ENCODE results near the gene OR11A1. TPM values are rescaled to one million over a fixed set of nuclear protein-coding genes. Genes with fewer than 3 reads are reported as not detected.

The OR11A1 gene
- total RNA-seq: not detected

- no peak for ATAC-seq
- intact Hi-C loops (cut with DNase I): no loop called here
- DNase-seq (ENCODE audit: low spot score): no peak
Measured at GRCh38 chr6:29456971-29457370, at the start of gene OR11A1, which contains the start of gene OR2H1. Gene OR11A1 (minus strand): TSS chr6:29457071. CDS start chr6:29427641, 29,430 bp downstream. Gene OR2H1 (plus strand): TSS chr6:29457155. CDS start chr6:29461770, 4,615 bp downstream.

- DNase-seq (ENCODE audit: low spot score) (no peak), ATAC-seq (no peak)
- intact Hi-C loops (cut with DNase I): no loop called here
Measured at GRCh38 chr6:29506446-29507067, 49.7 kb upstream of the OR11A1 start.

- ATAC-seq: no peak
- intact Hi-C loops (cut with DNase I): no loop called here
Measured at GRCh38 chr6:29505808-29506207, 48.9 kb upstream of the OR11A1 start.

GRCh38 chr6:29504961-29505360, 48.1 kb upstream of the OR11A1 start:
- intact Hi-C loops (cut with DNase I): no loop called here
- DNase-seq (ENCODE audit: low spot score): no peak

More at GRCh38 chr6:29505808-29506207, 48.9 kb upstream of the OR11A1 start:
- no peak for DNase-seq (ENCODE audit: low spot score)

DNA sequence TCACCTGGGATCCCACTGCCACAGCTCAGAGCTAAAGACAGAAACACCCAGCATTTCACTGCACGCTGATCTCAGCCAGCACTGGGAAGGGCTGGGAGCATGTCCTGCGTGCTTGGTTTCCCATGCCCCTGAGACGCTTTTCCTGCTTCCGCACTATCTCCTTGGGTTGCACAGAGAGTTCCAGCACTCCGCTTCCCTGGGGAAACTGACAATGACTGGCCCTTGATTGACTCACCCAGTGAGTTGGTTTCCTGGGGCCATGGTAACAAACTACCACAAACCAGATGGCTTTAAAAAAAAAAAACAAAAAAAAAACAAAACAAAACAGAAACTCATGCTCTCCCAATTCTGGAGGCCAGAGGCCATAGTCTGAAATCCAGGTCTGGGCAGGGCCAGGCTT, 45.7 kb upstream of the OR11A1 start:
- intact Hi-C loops (cut with DNase I): no loop called here
- ATAC-seq (no peak), DNase-seq (ENCODE audit: low spot score) (no peak)

More at GRCh38 chr6:29504961-29505360, 48.1 kb upstream of the OR11A1 start:
- no peak for ATAC-seq

GRCh38 chr6:29502181-29502580, 45.3 kb upstream of the OR11A1 start:
- DNase-seq (ENCODE audit: low spot score) (no peak), ATAC-seq (no peak)
- intact Hi-C loops (cut with DNase I): no loop called here

DNA sequence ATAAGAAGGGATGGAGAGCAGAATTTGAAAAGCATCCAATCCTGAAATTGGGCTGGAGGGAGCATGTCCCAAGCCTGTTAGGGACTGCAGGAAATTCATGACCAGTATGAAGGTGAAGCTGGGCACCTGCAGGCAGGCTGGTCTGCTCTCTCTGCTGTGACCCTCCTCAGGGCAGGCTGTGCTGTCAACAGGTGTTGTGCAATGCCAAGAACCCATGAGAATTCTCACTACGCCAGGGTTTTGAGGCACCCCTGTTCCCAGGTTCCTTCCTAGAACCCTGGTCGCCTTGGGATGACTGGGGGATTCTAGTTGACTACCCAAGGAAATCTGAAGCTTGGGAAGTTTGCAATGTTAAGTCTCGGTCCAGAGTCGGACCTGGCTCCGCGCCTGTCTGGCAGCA, 44.2 kb upstream of the OR11A1 start:
- DNase-seq (ENCODE audit: low spot score) (no peak), ATAC-seq (no peak)
- intact Hi-C loops (cut with DNase I): no loop called here

- ATAC-seq (no peak), DNase-seq (ENCODE audit: low spot score) (no peak)
- intact Hi-C loops (cut with DNase I): no loop called here
Measured at GRCh38 chr6:29500594-29500993, 43.7 kb upstream of the OR11A1 start.

DNA sequence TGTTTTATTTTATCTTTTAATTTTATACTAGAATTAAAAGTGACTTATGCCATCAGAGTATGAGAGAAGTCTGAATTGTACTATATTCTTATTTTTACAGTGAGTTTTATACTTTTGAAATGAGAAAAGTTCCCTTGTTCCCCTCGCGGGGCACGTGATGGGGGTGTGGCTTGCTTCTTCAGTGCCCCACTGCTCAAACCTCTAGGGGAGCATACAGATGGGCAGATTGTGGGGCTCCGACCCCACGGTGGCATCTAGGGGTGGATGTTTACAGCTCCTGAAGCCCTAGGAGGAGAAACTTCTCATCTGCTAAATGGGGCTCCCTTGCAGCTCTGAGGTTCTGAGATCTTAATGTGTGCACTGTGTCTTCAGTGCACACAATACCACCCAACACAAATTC, 42.8 kb upstream of the OR11A1 start:
- no peak for DNase-seq (ENCODE audit: low spot score)
- ATAC-seq: no peak
- intact Hi-C loops (cut with DNase I): no loop called here

- intact Hi-C loops (cut with DNase I): no loop called here
- no peak for DNase-seq (ENCODE audit: low spot score)
- ATAC-seq: no peak
Measured at GRCh38 chr6:29496961-29497360, 40.1 kb upstream of the OR11A1 start.

DNA sequence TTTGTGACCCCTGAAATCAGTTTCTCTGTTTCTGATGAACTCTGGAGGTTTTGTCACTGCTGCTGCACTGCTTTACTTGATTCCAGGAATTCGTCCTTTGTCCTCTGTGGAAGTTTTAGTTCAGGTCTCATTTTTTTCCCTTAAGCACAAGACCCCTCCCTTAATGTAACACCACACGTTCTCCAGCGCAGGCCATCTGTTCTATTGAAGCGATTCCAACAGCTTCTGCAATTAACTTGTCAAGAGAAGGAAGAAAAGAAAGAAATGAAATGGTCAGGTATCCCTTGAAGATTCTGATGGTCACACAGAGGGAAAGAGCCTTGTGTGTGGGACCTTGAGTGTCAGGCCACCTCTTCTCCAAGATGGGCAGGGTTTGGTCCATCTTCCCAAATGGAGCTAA, 38.7 kb upstream of the OR11A1 start:
- no peak for ATAC-seq
- DNase-seq (ENCODE audit: low spot score): no peak
- intact Hi-C loops (cut with DNase I): no loop called here

DNA sequence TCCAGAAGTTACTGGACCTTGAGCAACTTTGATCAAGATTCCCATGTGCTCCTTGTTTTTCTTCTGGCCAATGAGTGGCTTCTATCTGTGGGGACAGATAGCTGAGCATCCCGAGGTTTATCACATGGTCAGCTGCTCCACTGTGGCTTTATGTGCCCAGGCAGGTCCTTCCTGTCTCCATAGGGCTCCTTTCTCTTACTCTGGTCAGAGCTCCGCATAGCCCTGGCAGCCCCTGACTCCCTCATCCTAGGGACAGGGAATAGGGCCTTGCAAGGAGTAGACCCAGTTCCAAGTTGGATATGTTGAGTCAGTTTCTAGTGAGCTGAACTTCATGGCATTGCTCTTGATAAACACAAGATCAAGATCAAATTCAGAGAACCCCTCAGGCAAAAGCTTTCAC, 37.3 kb upstream of the OR11A1 start:
- DNase-seq (ENCODE audit: low spot score) (no peak), ATAC-seq (no peak)
- intact Hi-C loops (cut with DNase I): no loop called here

DNA sequence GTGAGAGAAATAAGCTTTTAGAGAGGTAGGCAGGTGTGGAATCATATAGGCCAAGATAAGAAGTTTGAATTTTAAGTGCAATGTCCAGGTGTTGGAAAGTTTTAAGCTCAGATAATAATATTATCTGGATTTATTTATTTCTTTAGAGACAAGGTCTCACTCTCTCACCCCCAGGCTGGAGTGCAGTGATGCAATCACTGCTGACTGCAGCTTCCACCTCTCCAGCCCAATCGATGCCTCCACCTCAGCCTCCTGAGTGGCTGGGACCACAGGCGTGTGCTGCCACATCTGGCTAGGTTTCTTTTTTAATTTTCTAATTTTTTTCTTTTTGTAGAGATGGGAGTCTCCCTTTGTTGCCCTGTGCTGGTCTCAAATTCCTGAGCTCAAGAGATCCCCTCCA, 36.4 kb upstream of the OR11A1 start:
- no peak for DNase-seq (ENCODE audit: low spot score)
- no peak for ATAC-seq
- intact Hi-C loops (cut with DNase I): no loop called here

DNA sequence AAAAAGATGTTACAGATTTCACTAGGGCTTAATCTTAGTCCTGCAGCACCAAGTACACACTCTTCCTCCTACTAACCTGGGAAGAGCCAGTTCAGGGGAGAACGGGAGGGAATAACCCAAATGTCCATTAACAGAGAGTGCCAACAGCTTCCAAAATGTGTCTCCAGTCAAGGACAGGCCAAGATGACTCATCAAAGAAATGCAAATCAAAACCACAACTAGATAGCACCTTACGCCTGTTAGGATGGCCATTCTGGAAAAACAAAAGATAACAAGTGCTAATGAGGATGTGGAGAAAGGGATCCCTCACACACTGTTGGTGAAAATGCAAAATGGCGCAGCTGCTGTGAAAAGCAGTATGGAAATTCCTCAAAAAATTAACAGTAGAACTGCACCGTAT, 34.7 kb upstream of the OR11A1 start:
- DNase-seq (ENCODE audit: low spot score) (no peak), ATAC-seq (no peak)
- intact Hi-C loops (cut with DNase I): no loop called here

DNA sequence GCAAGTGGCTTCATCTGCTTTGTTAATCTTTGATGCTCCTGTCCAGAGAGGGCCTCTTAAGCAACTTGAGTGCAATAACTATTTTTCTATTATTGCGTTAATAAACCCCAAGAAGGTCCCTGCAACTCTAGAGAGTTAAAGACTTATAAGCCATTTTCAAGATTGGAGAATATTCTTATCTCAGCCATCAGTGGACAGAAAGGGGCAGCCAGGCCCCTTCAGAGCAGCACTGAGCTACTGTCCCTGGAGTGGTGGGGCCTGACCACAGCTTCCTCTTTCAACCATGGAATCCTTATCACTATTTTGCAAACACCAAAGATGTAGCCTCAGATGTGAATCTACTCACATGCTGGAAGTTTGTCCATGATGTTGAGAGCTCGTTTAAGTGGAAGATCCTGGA, 33.7 kb upstream of the OR11A1 start:
- DNase-seq (ENCODE audit: low spot score) (no peak), ATAC-seq (no peak)
- intact Hi-C loops (cut with DNase I): no loop called here

DNA sequence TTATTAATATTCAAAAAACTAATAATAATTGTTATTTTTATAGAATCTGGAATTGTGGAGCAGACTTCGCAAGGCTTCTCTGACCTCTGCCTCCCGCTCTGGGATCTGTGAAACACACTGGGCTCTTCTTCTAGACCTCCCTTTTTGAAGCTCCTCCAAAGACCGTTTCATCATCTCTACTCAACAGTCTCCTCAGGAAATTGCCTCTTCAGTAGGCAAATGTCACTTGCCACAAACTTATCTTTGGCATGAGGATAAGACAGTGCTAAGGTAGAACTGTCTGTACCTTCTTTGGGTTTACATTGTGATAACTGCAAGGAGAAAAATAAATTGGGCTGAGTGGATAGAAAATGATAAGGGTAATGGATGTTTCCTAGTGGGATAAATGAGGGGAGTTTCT, 33.2 kb upstream of the OR11A1 start:
- DNase-seq (ENCODE audit: low spot score): no peak
- intact Hi-C loops (cut with DNase I): no loop called here
- ATAC-seq: no peak

- ATAC-seq (no peak), DNase-seq (ENCODE audit: low spot score) (no peak)
- intact Hi-C loops (cut with DNase I): no loop called here
Measured at GRCh38 chr6:29489286-29489685, 32.4 kb upstream of the OR11A1 start.

DNA sequence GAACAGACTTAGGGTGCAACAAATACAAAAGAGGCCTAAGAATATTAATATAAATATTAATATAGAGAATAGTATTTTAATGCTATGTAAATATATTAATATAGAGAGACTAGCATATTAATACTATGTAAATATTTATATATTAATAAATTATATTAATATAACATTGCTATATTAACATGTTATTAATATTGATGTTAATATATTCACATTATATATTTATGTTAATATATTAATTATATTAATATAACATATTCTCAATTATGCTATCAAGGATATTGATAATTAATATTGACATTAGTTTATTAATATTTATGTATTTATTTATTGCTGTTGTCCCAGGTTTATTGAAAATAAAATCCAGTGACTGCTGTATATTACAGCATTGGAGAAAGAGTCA, 32.0 kb upstream of the OR11A1 start:
- intact Hi-C loops (cut with DNase I): no loop called here
- no peak for ATAC-seq

GRCh38 chr6:29487660-29488059, 30.8 kb upstream of the OR11A1 start, which contains the start of gene MAS1L:
Gene MAS1L (minus strand): TSS chr6:29487956. CDS start chr6:29487902, 54 bp downstream.
- DNase-seq (ENCODE audit: low spot score) (no peak), ATAC-seq (no peak)
- intact Hi-C loops (cut with DNase I): no loop called here

More for the DNA sequence above, 32.0 kb upstream of the OR11A1 start:
- no peak for DNase-seq (ENCODE audit: low spot score)

GRCh38 chr6:29487131-29487530, 30.3 kb upstream of the OR11A1 start:
- no peak for ATAC-seq
- intact Hi-C loops (cut with DNase I): no loop called here
- no peak for DNase-seq (ENCODE audit: low spot score)

DNA sequence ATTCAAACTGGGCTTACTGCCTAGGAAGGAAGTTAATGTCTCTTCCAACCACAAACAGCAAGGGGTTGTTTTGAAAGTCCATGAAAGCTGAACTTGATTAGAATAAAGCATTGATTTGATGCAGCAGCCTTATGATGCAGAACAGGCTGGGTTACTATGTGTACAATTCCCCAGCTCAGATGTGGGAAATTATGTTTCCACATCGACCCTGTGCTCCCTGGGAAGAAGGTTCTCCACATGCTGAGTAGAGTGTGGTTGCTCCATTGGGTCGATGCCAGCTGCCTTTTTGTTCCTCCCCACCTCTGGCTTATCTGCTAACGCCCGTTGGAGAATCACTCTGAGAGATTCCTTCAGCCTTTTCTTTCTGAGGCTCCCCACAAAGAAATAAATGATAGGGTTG, 29.7 kb upstream of the OR11A1 start:
- no peak for DNase-seq (ENCODE audit: low spot score)
- no peak for ATAC-seq
- intact Hi-C loops (cut with DNase I): no loop called here

All from sciatic nerve (tissue), 2 donors.